VCaP (cell line): ENCODE measurements around the gene DNAH10.
A peak's percentile ranks its signal among the peaks of the same experiment; 100 is the strongest.

Experiments used
- H3K27ac ChIP-seq: fragments of 450-650 bp; 2 replicates; pipeline ENCODE4 v1.5.1; 2017
- CTCF ChIP-seq: fragments of 450-650 bp; conservative IDR thresholded peaks from 2 replicates; pipeline ENCODE4 v1.5.1; 2017; ENCODE audit warnings: mild to moderate bottlenecking, moderate library complexity

DNAH10 gene

GRCh38 chr12:123949770-123950165 is 187.7 kb downstream of the DNAH10 start:
- no peak for TF ChIP-seq CTCF

GRCh38 chr12:123950476-123951349 is 188.6 kb downstream of the DNAH10 start:
- H3K27ac ChIP-seq, result no peak overlapping the region
- TF ChIP-seq CTCF, result no peak

More at GRCh38 chr12:123949770-123950165, 187.7 kb downstream of the DNAH10 start:
- no peak overlapping the region for H3K27ac ChIP-seq

- no peak for TF ChIP-seq CTCF
- peak overlapping the region; percentile 55; the same call in 1 of the 2 replicates for H3K27ac ChIP-seq
Measured at GRCh38 chr12:123951467-123951866, 189.4 kb downstream of the DNAH10 start.

GRCh38 chr12:123952037-123952436 is 189.9 kb downstream of the DNAH10 start:
- peak overlapping the region; percentile 55 for H3K27ac ChIP-seq
- TF ChIP-seq CTCF, result no peak

GRCh38 chr12:123954647-123955350 is 192.7 kb downstream of the DNAH10 start:
- no peak for TF ChIP-seq CTCF
- H3K27ac ChIP-seq, result no peak overlapping the region

GRCh38 chr12:123956249-123956648 is 194.1 kb downstream of the DNAH10 start:
- no peak overlapping the region for H3K27ac ChIP-seq
- no peak for TF ChIP-seq CTCF

- H3K27ac ChIP-seq, result no peak overlapping the region
- TF ChIP-seq CTCF, result no peak
Measured at GRCh38 chr12:123957196-123957595, 195.1 kb downstream of the DNAH10 start.
